Prostate gland (tissue), 2 donors: Measurements from ENCODE around the gene DOCK10.

Experiments used
- POLR2A ChIP-seq: fragments of 450-650 bp; IDR thresholded peaks from one replicate; pipeline ENCODE4 v1.6.1; 2016; ENCODE audit warnings: antibody characterized with exemption, mild to moderate bottlenecking
- POLR2AphosphoS5 ChIP-seq: sonication (generic); formaldehyde crosslinking; IDR thresholded peaks from one replicate; pipeline ENCODE4 v1.6.1; 2017; ENCODE audit warnings: antibody characterized with exemption
- TF ChIP-seq, protein P1 (sequence below), 4 experiments: fragments of 200-600 bp in 2 of 4; fragments of 450-650 bp in 2 of 4; sonication (generic) in 2 of 4; IDR thresholded peaks; 1 replicate in 3 of 4; 2 replicates in 1 of 4; pipeline ENCODE4 v1.5.1; 2016 to 2019; ENCODE audit warnings: antibody characterized with exemption in 4 of 4, mild to moderate bottlenecking in 2 of 4, moderate library complexity in 2 of 4

DNA sequence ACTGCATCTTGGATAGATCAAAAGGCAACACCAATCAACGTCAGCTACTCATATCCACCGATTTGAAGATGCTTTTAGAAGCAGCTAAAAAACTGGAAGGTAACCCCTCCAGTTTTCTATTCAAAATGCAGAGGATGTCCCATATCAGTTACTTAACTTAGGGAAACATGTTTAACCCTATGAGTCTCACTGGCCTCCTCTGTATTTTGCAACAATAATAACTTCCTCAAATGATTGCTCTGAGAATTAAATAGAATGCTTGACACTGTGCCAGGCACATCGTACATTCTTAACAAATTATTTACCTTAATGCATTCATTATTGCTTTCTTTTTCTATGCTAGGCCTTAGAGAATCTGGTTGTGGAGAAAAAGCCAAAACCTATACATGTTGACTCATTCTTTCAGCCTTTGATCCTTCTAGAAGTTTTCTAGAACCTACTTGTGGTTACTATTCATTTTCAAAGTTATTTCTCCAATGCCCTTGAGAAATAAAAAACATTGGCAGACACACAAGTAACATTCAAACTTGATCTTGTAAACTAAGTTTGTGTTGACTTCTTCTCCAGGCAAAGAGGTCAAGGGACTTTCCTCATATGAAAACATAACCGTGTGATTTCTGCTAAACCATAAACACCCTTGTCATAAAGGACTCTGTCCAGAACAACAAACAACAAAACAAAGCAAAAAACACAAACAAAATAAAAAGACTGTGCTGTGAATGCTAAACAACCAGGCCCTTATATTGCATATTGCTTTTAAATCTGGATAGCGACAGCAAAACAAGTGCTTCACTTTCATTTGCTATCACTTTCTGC, 4.6 kb downstream of the DOCK10 start:
- TF ChIP-seq, protein P1, sequence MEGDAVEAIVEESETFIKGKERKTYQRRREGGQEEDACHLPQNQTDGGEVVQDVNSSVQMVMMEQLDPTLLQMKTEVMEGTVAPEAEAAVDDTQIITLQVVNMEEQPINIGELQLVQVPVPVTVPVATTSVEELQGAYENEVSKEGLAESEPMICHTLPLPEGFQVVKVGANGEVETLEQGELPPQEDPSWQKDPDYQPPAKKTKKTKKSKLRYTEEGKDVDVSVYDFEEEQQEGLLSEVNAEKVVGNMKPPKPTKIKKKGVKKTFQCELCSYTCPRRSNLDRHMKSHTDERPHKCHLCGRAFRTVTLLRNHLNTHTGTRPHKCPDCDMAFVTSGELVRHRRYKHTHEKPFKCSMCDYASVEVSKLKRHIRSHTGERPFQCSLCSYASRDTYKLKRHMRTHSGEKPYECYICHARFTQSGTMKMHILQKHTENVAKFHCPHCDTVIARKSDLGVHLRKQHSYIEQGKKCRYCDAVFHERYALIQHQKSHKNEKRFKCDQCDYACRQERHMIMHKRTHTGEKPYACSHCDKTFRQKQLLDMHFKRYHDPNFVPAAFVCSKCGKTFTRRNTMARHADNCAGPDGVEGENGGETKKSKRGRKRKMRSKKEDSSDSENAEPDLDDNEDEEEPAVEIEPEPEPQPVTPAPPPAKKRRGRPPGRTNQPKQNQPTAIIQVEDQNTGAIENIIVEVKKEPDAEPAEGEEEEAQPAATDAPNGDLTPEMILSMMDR (IDR thresholded peaks at IDR 0.05) = no peak
- TF ChIP-seq POLR2A = no peak
- TF ChIP-seq POLR2AphosphoS5 = no peak
